ENCODE data around the gene KRT26.
"Not testable (repeated sequence)": the region's sequence is repeated elsewhere in the genome, so short reads cannot be mapped to it uniquely, and the experiment has no call there.

KRT26 gene

DNA sequence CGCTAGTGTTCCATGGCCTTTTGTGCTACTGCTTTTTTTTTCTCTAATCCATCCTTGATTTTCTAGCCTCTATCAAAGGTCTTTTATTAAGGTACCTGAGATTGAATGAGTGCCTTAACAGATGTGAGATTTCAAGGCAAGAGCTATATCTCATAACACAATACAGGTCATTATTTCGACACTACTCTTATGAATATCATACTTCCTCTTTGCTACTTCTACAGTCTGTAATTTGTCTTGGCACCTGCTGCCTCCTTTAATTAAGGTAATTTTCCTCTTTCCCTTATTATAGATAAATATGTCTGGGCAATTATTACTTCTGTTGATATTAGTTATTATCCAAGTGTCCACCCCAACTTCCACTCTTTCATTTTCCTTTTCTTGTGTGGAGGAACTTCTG lies 22.5 kb upstream of the KRT26 start:
- no peak for DNase-seq (ENCODE audit: low read depth in 1 of 2, low spot score in 1 of 2)

DNA sequence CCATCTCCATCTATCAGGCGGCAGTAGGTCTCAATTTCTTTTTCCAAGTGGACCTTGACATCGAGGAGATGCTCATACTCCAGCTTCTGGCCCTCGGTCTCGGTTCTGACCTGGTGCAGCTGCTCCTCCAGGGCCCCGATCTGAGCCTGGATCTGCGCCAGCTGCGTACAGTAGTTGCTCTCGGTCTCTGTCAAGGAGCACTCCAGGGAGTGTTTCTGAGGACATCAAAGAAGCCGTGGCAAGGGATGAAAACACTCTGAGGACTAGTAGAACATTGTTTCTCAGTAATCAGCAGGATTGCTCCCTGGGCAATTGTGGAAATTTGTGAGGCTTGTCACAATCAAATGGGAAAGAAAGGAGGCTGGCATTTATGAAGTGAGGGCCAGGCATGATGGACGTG lies 21.8 kb upstream of the KRT26 start:
- DNase-seq (ENCODE audit: low read depth in 1 of 2, low spot score in 1 of 2) = no peak

DNA sequence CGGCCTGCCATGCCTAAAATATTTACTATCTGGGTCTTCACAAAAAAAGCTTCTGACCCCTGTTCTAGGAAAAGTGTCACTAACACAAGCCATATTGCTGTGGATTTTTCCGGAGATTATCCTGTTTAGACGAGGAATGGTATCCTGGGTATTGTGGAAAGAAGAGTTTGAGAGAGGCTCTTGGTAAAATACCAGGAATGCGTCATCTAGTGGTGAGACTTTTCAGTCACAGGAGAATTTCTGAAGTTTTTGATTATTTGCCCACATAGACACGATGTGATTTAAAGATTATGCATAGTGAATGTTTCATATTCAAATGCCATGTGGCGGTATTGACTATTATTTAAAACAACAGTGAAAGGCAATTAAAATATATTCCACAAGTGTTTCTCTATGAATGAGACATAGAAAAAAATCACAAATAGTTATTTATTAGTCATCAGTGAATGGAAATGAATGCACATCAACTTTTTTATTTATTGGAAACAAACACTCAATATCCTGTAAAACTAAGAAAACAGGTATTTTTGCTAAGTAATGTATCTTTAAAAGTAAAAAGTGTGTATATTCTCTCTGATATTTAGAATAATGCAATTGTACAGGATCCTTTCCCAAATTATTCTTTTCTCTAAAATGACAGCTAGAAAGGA lies 19.9 kb upstream of the KRT26 start:
- DNase-seq (ENCODE audit: low read depth in 1 of 2, low spot score in 1 of 2) = no peak

DNA sequence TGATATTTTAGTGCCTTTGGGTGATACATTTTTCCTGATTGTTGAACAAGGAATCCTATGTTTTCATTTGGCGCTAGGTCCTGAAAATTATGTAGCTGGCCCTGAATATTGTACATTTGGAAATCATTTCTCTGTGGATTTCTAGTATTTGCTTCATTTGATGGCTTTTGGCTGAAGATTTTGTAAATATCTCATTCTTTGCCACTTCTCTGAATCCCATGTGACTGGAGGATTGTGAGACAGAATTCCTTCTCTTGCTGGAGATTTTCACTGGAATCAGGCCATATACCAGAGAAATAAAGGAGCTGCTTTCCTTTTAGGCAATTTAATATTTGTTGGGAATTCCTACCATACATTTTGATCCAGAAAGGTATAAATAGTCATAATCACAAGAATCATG lies 19.1 kb upstream of the KRT26 start:
- no peak for DNase-seq (ENCODE audit: low read depth in 1 of 2, low spot score in 1 of 2)

DNA sequence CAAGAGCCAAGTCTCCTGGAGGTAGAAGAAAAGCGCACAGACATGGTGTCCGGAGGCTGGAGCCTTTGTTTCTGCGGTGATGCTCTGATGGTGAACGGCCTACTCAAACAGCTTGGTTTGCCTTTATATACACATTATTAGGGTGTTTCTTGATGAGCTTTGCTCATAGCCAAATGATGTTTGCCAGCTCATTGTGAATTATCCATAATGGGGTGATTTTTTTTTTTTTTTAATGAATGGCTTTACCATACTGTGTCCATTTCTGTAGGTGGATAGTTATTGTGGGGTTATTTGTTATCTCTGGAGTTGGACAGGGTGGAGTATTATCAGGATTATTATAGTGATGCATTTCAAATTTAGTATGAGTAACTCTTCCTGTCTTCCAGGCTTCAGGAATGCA lies 10.4 kb upstream of the KRT26 start, which contains the start of gene KRT27:
Gene KRT27 (minus strand): TSS at position 101 of the 400 bp plus-strand sequence. CDS start 57 bp downstream, at position 44.
- DNase-seq (ENCODE audit: low read depth in 1 of 2, low spot score in 1 of 2) = no peak

DNA sequence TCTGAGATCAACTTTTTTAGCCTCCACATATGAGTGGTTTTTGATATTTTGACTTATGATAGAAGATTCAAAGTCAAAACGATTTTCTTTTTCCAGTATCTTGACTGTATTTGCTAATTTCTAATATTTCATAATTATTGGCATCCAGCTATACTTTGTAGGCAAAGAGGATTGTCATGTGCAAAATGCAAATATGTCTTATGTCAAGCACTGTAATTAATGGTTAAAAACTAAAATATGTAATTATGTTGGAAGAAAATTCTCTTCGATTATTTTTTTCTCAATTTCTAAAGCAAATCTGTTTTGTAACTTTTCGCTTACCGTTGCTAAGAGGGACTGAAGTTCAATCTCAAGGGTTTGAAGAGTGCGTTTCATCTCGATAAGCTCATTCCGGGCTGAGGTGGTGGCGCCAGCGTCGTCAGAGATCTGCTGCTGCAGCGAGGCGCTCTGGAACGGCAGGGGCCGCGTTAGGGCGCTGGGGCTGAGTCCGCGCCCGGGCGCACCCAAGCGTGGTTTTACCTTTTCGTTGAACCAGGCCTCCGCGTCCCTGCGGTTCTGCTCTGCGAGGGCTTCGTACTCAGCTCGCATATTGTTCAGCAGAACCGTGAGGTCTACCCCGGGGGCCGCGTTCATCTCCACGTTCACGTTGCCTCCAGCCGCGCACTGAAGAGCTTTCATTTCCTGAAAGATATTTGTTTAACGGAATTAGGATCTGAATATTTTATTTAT lies 7.3 kb upstream of the KRT26 start:
- no peak for DNase-seq (ENCODE audit: low read depth in 1 of 2, low spot score in 1 of 2)

GRCh38 chr17:40778461-40778860 lies 6.5 kb upstream of the KRT26 start:
- no peak for DNase-seq (ENCODE audit: low read depth in 1 of 2, low spot score in 1 of 2)

GRCh38 chr17:40777971-40778370 lies 6.0 kb upstream of the KRT26 start:
- no peak for DNase-seq (ENCODE audit: low read depth in 1 of 2, low spot score in 1 of 2)

DNA sequence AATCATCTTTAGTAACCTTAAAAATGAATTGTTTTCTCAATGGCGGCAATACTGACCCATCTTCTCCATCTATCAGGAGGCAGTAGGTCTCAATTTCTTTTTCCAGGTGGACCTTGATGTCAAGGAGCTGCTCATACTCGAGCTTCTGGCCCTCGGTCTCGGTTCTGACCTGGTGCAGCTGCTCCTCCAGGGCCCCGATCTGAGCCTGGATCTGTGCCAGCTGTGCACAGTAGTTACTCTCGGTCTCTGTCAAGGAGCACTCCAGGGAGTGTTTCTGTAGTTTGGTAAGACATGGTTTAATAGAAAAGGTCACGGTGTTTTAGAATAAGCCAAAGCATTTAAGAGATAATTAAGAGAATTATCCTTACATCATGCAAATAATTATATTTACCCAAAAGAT lies 5.5 kb upstream of the KRT26 start:
- no peak for DNase-seq (ENCODE audit: low read depth in 1 of 2, low spot score in 1 of 2)

GRCh38 chr17:40775945-40776344 lies 3.9 kb upstream of the KRT26 start:
- no peak for DNase-seq (ENCODE audit: low read depth in 1 of 2, low spot score in 1 of 2)

DNA sequence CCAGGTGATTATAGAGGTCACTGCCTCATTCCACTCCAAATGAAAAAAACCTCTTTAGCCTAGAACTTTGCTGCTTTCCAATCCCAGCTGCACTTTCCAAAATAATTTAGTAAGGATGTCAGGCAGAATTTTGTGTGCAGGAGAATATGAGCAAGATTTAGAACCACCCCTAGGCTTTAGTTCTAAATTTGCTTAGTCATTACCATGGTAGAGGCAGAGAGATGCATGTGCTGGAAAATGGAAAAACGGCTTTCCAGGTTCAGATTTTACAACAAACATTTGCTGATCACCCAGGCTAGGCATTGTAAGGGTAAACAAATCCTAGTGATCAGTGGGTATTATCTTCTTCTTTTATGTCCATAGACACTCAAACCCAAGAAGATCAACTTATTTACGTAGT lies 6.3 kb downstream of the KRT26 start:
- DNase-seq (ENCODE audit: low read depth in 1 of 2, low spot score in 1 of 2) = no peak

- DNase-seq (ENCODE audit: low read depth in 1 of 2, low spot score in 1 of 2) = no peak
Observed at GRCh38 chr17:40763752-40764151, 8.2 kb downstream of the KRT26 start.

GRCh38 chr17:40760105-40761016 lies 11.6 kb downstream of the KRT26 start:
- no peak for DNase-seq (ENCODE audit: low read depth in 1 of 2, low spot score in 1 of 2)

DNA sequence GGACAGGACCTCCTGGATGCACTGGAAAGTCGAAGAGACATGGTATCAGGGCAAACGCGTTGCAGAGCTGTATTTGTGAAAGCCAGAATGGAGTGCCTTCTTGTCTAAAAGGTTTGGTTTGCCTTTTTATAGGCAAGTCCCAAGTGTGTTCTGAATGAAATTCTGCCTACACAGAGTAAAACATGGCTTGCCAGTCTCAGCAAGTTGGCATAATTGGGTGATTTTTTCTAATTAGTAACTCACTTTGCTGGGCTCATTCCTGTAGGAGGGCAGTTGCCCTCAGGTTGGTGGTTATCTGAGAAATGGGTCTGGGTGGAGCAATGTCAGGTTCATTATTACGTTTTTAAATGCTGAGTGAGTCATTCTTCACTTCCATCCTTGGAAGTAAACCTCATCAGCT lies 16.8 kb downstream of the KRT26 start, which contains the start of gene KRT25:
Gene KRT25 (minus strand): TSS at position 101 of the 400 bp plus-strand sequence. CDS start 60 bp downstream, at position 41.
- no peak for DNase-seq (ENCODE audit: low read depth in 1 of 2, low spot score in 1 of 2)

DNA sequence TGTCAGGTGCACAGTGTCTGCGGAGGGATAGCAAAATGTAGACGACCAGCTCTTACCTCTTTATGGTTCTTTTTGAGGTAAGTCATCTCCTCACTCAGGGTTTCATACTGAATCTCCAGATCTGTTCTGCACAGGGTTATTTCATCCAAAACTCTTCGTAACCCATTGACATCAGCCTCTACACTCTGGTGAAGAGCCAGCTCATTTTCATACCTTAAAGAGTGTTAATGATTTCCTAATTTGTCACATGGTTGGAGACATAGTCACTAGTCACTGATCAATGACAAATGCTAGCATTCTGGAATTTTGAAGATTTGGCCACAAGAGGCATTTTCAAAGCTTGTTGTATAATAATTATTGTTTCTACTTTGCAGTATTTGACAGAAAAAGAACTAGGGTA lies 18.2 kb downstream of the KRT26 start:
- no peak for DNase-seq (ENCODE audit: low read depth in 1 of 2, low spot score in 1 of 2)

GRCh38 chr17:40751065-40751464 lies 20.9 kb downstream of the KRT26 start:
- no peak for DNase-seq (ENCODE audit: low read depth in 1 of 2, low spot score in 1 of 2)

DNA sequence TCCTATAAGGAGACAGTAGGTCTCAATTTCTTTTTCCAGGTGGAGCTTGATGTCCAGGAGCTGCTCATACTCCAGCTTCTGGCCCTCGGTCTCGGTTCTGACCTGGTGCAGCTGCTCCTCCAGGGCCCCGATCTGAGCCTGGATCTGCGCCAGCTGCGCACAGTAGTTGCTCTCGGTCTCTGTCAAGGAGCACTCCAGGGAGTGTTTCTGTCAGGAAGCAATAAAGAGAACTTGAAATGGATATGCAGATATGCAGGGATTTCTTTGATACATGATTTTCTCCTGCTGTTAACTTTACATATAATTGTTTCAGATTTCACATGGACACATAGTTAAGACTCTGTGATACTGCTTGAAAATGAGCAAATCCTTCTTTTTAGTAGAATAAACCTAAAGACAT lies 21.6 kb downstream of the KRT26 start:
- no peak for DNase-seq (ENCODE audit: low read depth in 1 of 2, low spot score in 1 of 2)

- not testable (repeated sequence) for DNase-seq (ENCODE audit: low read depth in 1 of 2, low spot score in 1 of 2)
Observed at GRCh38 chr17:40748666-40749065, 23.3 kb downstream of the KRT26 start.

GRCh38 chr17:40738553-40738952 lies 33.4 kb downstream of the KRT26 start:
- DNase-seq (ENCODE audit: low read depth in 1 of 2, low spot score in 1 of 2) = no peak

GRCh38 chr17:40735016-40735415 lies 37.0 kb downstream of the KRT26 start:
- DNase-seq (ENCODE audit: low read depth in 1 of 2, low spot score in 1 of 2) = no peak

DNA sequence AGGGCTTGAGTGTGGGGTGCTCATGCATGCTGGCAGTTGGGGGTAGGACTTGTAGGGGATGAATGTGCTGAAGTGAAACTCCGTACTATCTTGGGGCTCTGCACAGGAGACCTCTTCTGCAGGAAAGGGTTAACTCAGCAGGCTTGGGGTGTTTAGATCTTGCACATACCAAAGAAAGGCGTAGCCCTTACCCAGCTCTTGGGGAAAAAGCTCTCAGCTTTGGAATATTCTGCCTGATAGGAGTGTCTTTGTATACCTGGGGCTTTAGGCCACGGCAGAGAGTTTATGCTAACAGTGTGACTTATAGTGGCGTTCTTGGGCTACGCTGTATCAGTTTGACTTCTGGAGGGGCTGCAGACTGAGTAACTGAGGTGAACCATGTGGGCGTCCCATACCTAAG lies 38.0 kb downstream of the KRT26 start:
- no peak for DNase-seq (ENCODE audit: low read depth in 1 of 2, low spot score in 1 of 2)

- DNase-seq (ENCODE audit: low read depth in 1 of 2, low spot score in 1 of 2) = no peak
Observed at GRCh38 chr17:40730970-40731369, 41.0 kb downstream of the KRT26 start.
